Measurements from ENCODE around the gene CFAP45.
A peak's percentile ranks its signal among the peaks of the same experiment; 100 is the strongest.

CFAP45 gene

DNA sequence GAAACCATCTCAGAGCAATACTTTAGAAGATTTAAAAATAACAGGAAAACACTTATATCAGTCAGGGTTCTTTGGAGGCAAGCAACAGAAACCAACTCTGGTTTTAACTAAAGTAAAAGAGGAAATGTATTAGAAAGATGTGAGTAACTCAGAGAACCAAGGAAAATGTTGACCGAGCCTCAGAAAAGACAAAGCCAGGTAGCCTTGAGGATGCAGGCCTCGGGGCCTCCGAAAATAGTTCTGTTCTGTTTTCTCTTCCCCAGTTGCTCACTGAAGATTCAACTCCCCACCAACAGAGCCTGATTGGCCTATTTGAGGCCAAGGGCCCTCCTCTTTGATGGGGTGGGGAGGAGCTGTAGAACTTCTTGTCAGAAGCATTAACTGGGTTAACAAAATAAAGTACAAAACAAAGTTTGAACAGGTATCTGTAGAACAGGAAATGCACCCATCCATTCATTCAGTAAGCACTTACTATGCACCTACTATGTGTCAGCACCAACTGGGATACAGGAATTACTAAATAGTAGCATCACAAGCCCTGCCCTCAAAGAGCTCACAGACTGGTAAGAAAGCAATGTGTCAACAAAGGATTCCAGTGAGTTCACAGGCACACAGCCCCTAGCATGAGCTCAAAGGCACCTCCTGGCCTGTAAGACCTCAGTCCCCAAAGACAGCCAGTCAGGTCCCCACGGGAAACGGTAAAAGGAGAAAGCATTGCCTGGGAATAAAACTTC lies 60.7 kb downstream of the CFAP45 start:
- DNase-seq (ENCODE audit: low read depth), result no peak
- no peak overlapping the region for H3K4me3 ChIP-seq (ENCODE audit: control insufficient read depth, low read depth, low read length)
- TF ChIP-seq, protein P1, sequence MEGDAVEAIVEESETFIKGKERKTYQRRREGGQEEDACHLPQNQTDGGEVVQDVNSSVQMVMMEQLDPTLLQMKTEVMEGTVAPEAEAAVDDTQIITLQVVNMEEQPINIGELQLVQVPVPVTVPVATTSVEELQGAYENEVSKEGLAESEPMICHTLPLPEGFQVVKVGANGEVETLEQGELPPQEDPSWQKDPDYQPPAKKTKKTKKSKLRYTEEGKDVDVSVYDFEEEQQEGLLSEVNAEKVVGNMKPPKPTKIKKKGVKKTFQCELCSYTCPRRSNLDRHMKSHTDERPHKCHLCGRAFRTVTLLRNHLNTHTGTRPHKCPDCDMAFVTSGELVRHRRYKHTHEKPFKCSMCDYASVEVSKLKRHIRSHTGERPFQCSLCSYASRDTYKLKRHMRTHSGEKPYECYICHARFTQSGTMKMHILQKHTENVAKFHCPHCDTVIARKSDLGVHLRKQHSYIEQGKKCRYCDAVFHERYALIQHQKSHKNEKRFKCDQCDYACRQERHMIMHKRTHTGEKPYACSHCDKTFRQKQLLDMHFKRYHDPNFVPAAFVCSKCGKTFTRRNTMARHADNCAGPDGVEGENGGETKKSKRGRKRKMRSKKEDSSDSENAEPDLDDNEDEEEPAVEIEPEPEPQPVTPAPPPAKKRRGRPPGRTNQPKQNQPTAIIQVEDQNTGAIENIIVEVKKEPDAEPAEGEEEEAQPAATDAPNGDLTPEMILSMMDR (IDR thresholded peaks at IDR 0.05; ENCODE audit: control insufficient read depth, insufficient read depth, low read depth, low read length, missing control alignments), result no peak

- no peak overlapping the region for H3K4me3 ChIP-seq (ENCODE audit: control insufficient read depth, low read depth, low read length)
- DNase-seq (ENCODE audit: low read depth), result no peak
- TF ChIP-seq, protein P1 (IDR thresholded peaks at IDR 0.05; ENCODE audit: control insufficient read depth, insufficient read depth, low read depth, low read length, missing control alignments), result no peak
These were observed 61.2 kb downstream of the CFAP45 start for GRCh38 chr1:159838715-159839114.

DNA sequence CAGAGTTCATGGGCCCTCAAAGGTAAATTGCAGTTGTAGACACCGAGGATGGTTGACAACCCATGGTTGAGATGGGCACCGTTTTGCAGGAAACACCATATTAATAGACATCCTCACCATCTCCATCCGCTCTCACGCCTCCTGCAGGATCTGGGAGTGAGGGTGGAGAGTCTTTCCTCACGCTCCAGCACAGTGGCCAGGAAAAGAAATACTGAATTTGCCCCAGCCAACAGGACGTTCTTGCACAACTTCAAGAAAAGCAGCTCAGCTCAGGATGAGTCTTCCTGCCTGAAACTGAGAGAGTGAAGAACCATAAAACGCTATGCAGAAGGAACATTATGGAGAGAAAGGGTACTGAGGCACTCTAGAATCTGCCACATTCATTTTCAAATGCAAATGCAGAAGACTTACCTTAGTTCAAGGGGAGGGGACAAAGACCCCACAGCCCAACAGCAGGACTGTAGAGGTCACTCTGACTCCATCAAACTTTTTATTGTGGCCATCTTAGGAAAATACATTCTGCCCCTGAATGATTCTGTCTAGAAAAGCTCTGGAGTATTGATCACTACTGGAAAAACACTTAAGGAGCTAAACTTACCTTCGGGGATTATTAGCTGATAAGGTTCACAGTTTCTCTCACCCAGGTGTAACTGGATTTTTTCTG lies 64.0 kb downstream of the CFAP45 start:
- H3K4me3 ChIP-seq (ENCODE audit: control insufficient read depth, low read depth, low read length), result no peak overlapping the region
- DNase-seq (ENCODE audit: low read depth), result no peak
- TF ChIP-seq, protein P1 (IDR thresholded peaks at IDR 0.05; ENCODE audit: control insufficient read depth, insufficient read depth, low read depth, low read length, missing control alignments), result peak; percentile 16

- H3K4me3 ChIP-seq (ENCODE audit: control insufficient read depth, low read depth, low read length), result no peak overlapping the region
- TF ChIP-seq, protein P1 (IDR thresholded peaks at IDR 0.05; ENCODE audit: control insufficient read depth, insufficient read depth, low read depth, low read length, missing control alignments), result no peak
- no peak for DNase-seq (ENCODE audit: low read depth)
These were observed 64.6 kb downstream of the CFAP45 start for GRCh38 chr1:159835356-159835755.

GRCh38 chr1:159832309-159832708 lies 67.7 kb downstream of the CFAP45 start:
- TF ChIP-seq, protein P1 (IDR thresholded peaks at IDR 0.05; ENCODE audit: control insufficient read depth, insufficient read depth, low read depth, low read length, missing control alignments), result no peak
- H3K4me3 ChIP-seq (ENCODE audit: control insufficient read depth, low read depth, low read length), result no peak overlapping the region
- no peak for DNase-seq (ENCODE audit: low read depth)

- no peak for DNase-seq (ENCODE audit: low read depth)
- TF ChIP-seq, protein P1 (IDR thresholded peaks at IDR 0.05; ENCODE audit: control insufficient read depth, insufficient read depth, low read depth, low read length, missing control alignments), result no peak
- H3K4me3 ChIP-seq (ENCODE audit: control insufficient read depth, low read depth, low read length), result no peak overlapping the region
These were observed 68.4 kb downstream of the CFAP45 start for GRCh38 chr1:159831412-159832141.
